ENCODE measurements around the gene SHROOM3.

SHROOM3 gene

GRCh38 chr4:76563454-76564122 lies 128.6 kb downstream of the SHROOM3 start:
- ChIA-PET CTCF (interaction anchor here (0.8 to 1.7 kb wide), 3 partner anchors 8 to 16 kb away, joined by 3 to 4 read pairs (median 3); no protein-coding TSS in a partner anchor), POLR2A (interaction anchor here (0.9 kb wide), 1 partner anchor 27 kb away, joined by 5 read pairs; no protein-coding TSS in a partner anchor)
- no peak overlapping the region for H3K4me3 ChIP-seq (ENCODE audit: low read depth, low read length)
- DNase-seq (ENCODE audit: low read depth, low spot score), result no peak
- TF ChIP-seq CTCF (IDR thresholded peaks at IDR 0.05; ENCODE audit: insufficient read depth, low read length, missing control alignments), result no peak

GRCh38 chr4:76564123-76564915 lies 129.3 kb downstream of the SHROOM3 start:
- POLR2A ChIA-PET, result interaction anchor here (0.6 to 0.9 kb wide), 3 partner anchors 20 to 26 kb away, joined by 3 to 5 read pairs (median 3); no protein-coding TSS in a partner anchor
- DNase-seq (ENCODE audit: low read depth, low spot score), result no peak
- H3K4me3 ChIP-seq (ENCODE audit: low read depth, low read length), result no peak overlapping the region
- CTCF ChIA-PET, result interaction anchor here (1.4 to 1.7 kb wide), 3 partner anchors 14 to 18 kb away, joined by 3 to 4 read pairs (median 3); no protein-coding TSS in a partner anchor
- TF ChIP-seq CTCF (IDR thresholded peaks at IDR 0.05; ENCODE audit: insufficient read depth, low read length, missing control alignments), result no peak

GRCh38 chr4:76568262-76568661 lies 133.2 kb downstream of the SHROOM3 start:
- H3K4me3 ChIP-seq (ENCODE audit: low read depth, low read length), result no peak overlapping the region
- DNase-seq (ENCODE audit: low read depth, low spot score), result no peak
- ChIA-PET CTCF (interaction anchor here (0.7 to 1.1 kb wide), 4 partner anchors 18 to 389 kb away, joined by 3 to 4 read pairs (median 3); no protein-coding TSS in a partner anchor), POLR2A (no interaction called here)
- no peak for TF ChIP-seq CTCF (IDR thresholded peaks at IDR 0.05; ENCODE audit: insufficient read depth, low read length, missing control alignments)

DNA sequence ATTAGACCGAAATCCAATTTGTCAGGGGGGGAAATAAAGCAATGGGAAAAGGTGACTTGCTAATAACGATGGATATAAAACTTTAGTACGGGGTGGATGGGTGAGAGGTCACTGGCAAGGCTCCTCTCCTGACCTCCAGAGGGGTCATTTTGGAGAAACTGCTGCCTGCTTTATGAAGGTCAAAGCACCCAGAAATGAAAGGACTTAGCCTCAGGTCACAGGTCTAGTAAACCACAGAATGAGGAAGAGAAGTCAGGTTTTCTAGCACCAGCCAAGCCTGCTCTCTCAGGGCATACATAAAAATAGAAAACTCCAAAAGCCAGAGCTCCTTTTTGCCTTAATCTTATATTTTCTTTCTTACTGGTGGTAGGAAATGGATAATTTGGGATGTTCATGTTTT lies 134.2 kb downstream of the SHROOM3 start:
- DNase-seq (ENCODE audit: low read depth, low spot score), result no peak
- POLR2A ChIA-PET, result no interaction called here
- TF ChIP-seq CTCF (IDR thresholded peaks at IDR 0.05; ENCODE audit: insufficient read depth, low read length, missing control alignments), result no peak
- CTCF ChIA-PET, result interaction anchor here (0.9 to 1.1 kb wide), 2 partner anchors 12 to 390 kb away, joined by 3 to 4 read pairs; no protein-coding TSS in a partner anchor
- H3K4me3 ChIP-seq (ENCODE audit: low read depth, low read length), result no peak overlapping the region

GRCh38 chr4:76569706-76570105 lies 134.7 kb downstream of the SHROOM3 start:
- no peak overlapping the region for H3K4me3 ChIP-seq (ENCODE audit: low read depth, low read length)
- no peak for TF ChIP-seq CTCF (IDR thresholded peaks at IDR 0.05; ENCODE audit: insufficient read depth, low read length, missing control alignments)
- no peak for DNase-seq (ENCODE audit: low read depth, low spot score)
- ChIA-PET CTCF (interaction anchor here (0.9 to 1.1 kb wide), 2 partner anchors 12 to 390 kb away, joined by 3 to 4 read pairs; no protein-coding TSS in a partner anchor), POLR2A (interaction anchor here (0.6 kb wide), 1 partner anchor 381 kb away, joined by 4 read pairs; the partner anchor contains the start of gene SEPTIN11)
